ENCODE measurements around the gene CELA2A. TPM values are rescaled to one million over a fixed set of nuclear protein-coding genes. Genes with fewer than 3 reads are reported as not detected.
"Not testable (repeated sequence)": the region's sequence is repeated elsewhere in the genome, so short reads cannot be mapped to it uniquely, and the experiment has no call there.

Gene CELA2A
- polyA plus RNA-seq, 3 donors from 2014 or later, result not detected

- no peak for DNase-seq
- H3K27me3 Mint-ChIP-seq (ENCODE audit: low read depth in 3 of 3), result peaks cover 38 to 71% (median 53%) of the 10 kb centered on the region in 3 donors
- H3K4me3 Mint-ChIP-seq, result no peak overlapping the region
- H3K4me1 Mint-ChIP-seq, result peaks cover 59% of the 10 kb centered on the region in 2 donors
- peaks cover 9 to 38% (median 11%) of the 10 kb centered on the region in 3 donors for H3K36me3 Mint-ChIP-seq
- no peaks in the 10 kb centered on the region for H3K9me3 Mint-ChIP-seq
- H3K27ac Mint-ChIP-seq, result peak overlapping the region in 2 of 6 donors; percentile 82 to 91
Measured at GRCh38 chr1:15428815-15429435, 27.6 kb upstream of the CELA2A start.

GRCh38 chr1:15429701-15430149 lies 26.8 kb upstream of the CELA2A start:
- Mint-ChIP-seq H3K4me3 (no peak overlapping the region), H3K4me1 (peaks cover 55 to 57% of the 10 kb centered on the region in 2 donors), H3K9me3 (no peaks in the 10 kb centered on the region), H3K27ac (peak overlapping the region; percentile 60 to 89 (median 82)), H3K36me3 (peaks cover 9 to 31% (median 11%) of the 10 kb centered on the region in 3 donors), H3K27me3 (ENCODE audit: low read depth in 3 of 3) (peaks cover 34 to 68% (median 54%) of the 10 kb centered on the region in 3 donors)
- no peak for DNase-seq

GRCh38 chr1:15430787-15431570 lies 25.6 kb upstream of the CELA2A start:
- peak overlapping the region; percentile 60 to 89 (median 84) for H3K27ac Mint-ChIP-seq
- H3K27me3 Mint-ChIP-seq (ENCODE audit: low read depth in 3 of 3), result peaks cover 37 to 62% (median 52%) of the 10 kb centered on the region in 3 donors
- H3K36me3 Mint-ChIP-seq, result peaks cover 8 to 25% (median 11%) of the 10 kb centered on the region in 3 donors
- H3K9me3 Mint-ChIP-seq, result no peaks in the 10 kb centered on the region
- H3K4me1 Mint-ChIP-seq, result peaks cover 54 to 58% of the 10 kb centered on the region in 2 donors
- peak overlapping the region in 1 of 5 donors; percentile 3 for H3K4me3 Mint-ChIP-seq
- DNase-seq, result peak; percentile 73 to 78 (median 77)

DNA sequence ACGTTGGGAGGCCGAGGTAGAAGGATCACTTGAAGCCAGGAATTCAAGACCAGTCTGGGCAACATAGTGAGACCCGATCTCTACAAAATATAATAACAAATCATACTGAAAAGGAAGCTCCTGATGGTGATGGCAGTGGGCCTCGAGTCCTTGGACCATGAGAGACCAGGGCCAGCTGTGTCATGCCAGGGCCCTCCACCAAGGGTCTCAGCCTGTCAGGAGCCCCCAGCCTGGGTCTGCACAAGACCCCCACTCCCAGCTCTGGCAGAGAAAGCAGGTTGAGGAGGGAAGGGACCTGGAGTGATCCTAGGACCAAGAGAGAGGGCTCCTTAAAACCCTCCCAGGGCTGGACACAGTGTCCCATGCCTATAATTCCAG lies 25.0 kb upstream of the CELA2A start:
- H3K36me3 Mint-ChIP-seq, result peaks cover 2 to 19% (median 5%) of the 10 kb centered on the region in 3 donors
- peak overlapping the region; percentile 60 to 89 (median 84) for H3K27ac Mint-ChIP-seq
- H3K9me3 Mint-ChIP-seq, result no peaks in the 10 kb centered on the region
- H3K27me3 Mint-ChIP-seq (ENCODE audit: low read depth in 3 of 3), result peaks cover 34 to 57% (median 48%) of the 10 kb centered on the region in 3 donors
- DNase-seq, result no peak
- H3K4me1 Mint-ChIP-seq, result peaks cover 50 to 53% of the 10 kb centered on the region in 2 donors
- H3K4me3 Mint-ChIP-seq, result no peak overlapping the region

DNA sequence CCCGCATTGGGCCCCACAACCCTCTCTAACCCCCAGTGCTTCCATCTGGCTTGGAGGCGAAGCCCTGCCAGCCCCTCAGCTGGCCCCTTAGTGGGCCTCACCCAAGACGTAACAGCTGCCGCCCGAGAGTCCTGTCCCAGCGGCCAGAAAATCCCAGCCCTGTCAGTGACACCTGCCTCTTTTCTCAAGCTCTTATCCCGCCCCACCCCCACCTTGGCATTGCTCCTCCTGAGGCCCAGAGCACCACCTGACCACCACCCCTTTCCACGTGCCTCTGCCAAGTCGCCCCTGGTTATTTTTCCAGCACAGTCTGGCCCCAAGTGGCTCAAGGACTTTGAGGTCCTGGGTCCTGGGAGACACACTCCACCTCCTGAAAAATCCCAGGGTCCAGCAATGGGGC lies 24.2 kb upstream of the CELA2A start:
- H3K27ac Mint-ChIP-seq, result peak overlapping the region; percentile 56 to 92 (median 79)
- peaks cover 46 to 50% of the 10 kb centered on the region in 2 donors for H3K4me1 Mint-ChIP-seq
- no peaks in the 10 kb centered on the region for H3K9me3 Mint-ChIP-seq
- no peak for DNase-seq
- H3K36me3 Mint-ChIP-seq, result peaks cover 0 to 18% (median 3%) of the 10 kb centered on the region in 3 donors
- H3K4me3 Mint-ChIP-seq, result no peak overlapping the region
- H3K27me3 Mint-ChIP-seq (ENCODE audit: low read depth in 3 of 3), result peaks cover 33 to 54% (median 50%) of the 10 kb centered on the region in 3 donors

DNA sequence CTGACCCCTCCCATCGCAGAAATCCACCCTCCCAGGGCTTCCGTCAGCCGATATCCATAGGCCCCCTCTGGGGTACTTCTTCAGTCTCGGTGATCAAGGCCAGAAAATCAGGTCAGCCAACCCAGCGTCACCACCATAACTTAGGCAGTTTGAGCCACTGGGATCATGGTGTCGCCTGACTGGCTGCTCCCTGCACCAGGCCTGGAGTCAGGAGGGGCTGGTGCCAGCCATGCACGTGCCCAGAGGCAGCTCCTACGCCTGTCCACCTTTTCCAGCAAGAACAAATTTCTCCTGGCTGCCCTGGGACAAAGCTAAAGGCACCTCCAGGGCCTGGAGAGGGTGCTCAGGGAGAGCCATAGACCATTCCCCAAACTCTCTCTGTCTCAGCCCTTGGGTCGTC lies 23.1 kb upstream of the CELA2A start:
- Mint-ChIP-seq H3K4me3 (no peak overlapping the region), H3K36me3 (peaks cover 0 to 9% (median 3%) of the 10 kb centered on the region in 3 donors), H3K27me3 (ENCODE audit: low read depth in 3 of 3) (peaks cover 28 to 49% (median 44%) of the 10 kb centered on the region in 3 donors), H3K4me1 (peaks cover 43% of the 10 kb centered on the region in 2 donors), H3K9me3 (no peaks in the 10 kb centered on the region), H3K27ac (peak overlapping the region; percentile 31 to 89 (median 51))
- DNase-seq, result no peak

GRCh38 chr1:15434739-15435138 lies 21.8 kb upstream of the CELA2A start:
- not testable (repeated sequence) for DNase-seq, H3K9me3 Mint-ChIP-seq, H3K36me3 Mint-ChIP-seq
- Mint-ChIP-seq H3K27me3 (ENCODE audit: low read depth in 3 of 3) (peaks cover 28 to 54% (median 37%) of the 10 kb centered on the region in 3 donors), H3K4me1 (peaks cover 42% of the 10 kb centered on the region in 2 donors), H3K4me3 (peak overlapping the region in 3 of 5 donors; percentile 30 to 62 (median 36)), H3K27ac (peak overlapping the region; percentile 12 to 88 (median 72))

- Mint-ChIP-seq H3K4me1 (peaks cover 34 to 40% of the 10 kb centered on the region in 2 donors), H3K36me3 (no peaks in the 10 kb centered on the region), H3K27me3 (ENCODE audit: low read depth in 3 of 3) (peaks cover 25 to 51% (median 31%) of the 10 kb centered on the region in 3 donors), H3K27ac (peak overlapping the region in 5 of 6 donors; percentile 12 to 84 (median 72)), H3K4me3 (no peak overlapping the region), H3K9me3 (no peaks in the 10 kb centered on the region)
- DNase-seq, result no peak
Measured at GRCh38 chr1:15435239-15436077, 21.1 kb upstream of the CELA2A start.

DNA sequence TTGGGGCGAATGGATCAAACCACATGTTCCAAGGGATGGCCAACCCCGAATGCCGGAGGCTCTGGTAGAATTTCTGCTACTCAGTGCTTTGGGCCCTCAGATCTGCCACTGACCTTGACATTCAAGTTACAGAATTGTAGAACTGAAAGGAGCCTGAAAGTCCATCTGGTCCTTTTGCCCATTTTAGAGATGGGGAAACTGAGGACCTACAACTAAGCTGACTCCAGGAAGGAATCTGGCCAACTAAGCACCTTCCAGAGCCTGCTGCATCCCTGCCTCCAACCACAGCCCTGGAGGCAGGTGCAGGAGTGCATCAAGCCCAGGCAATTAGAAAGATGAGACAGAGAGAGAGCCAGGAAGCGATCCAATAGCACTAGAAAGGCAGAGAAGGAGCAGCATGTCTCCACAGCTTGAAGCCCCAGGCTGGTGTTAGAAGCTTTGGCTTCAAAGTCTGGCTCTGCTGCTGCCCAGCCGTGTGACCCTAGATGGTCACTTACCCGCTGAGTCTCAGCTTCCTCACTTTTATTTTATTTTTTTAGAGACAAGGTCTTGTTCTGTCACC lies 19.6 kb upstream of the CELA2A start:
- no peaks in the 10 kb centered on the region for H3K36me3 Mint-ChIP-seq
- no peak overlapping the region for H3K4me3 Mint-ChIP-seq
- peaks cover 14 to 41% (median 20%) of the 10 kb centered on the region in 3 donors for H3K27me3 Mint-ChIP-seq (ENCODE audit: low read depth in 3 of 3)
- no peaks in the 10 kb centered on the region for H3K9me3 Mint-ChIP-seq
- H3K4me1 Mint-ChIP-seq, result peaks cover 34 to 37% of the 10 kb centered on the region in 2 donors
- no peak for DNase-seq
- peak overlapping the region in 2 of 6 donors; percentile 49 to 83 for H3K27ac Mint-ChIP-seq

DNA sequence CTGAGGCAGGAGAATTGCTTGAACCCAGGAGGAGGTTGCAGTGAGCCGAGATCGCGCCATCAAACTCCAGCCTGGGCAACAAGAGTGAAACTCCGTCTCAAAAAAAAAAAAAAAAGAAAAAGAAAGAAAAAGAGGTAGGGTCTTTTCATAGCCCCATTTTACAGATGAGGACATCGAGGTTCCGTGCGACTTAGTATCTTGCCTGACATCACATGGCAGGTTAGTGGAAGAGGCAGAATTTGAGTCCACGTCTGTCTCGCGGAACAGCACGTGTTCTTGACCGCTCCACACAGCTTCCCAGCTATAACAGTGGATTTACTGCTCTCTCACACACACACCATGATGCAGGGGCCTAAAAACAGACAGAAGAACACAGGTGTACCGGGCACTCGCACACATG lies 17.2 kb upstream of the CELA2A start:
- Mint-ChIP-seq H3K9me3 (no peaks in the 10 kb centered on the region), H3K4me1 (peaks cover 17 to 22% of the 10 kb centered on the region in 2 donors), H3K36me3 (peaks cover 0 to 4% (median 0%) of the 10 kb centered on the region in 3 donors), H3K27me3 (ENCODE audit: low read depth in 3 of 3) (peaks cover 9 to 35% (median 14%) of the 10 kb centered on the region in 3 donors), H3K4me3 (no peak overlapping the region), H3K27ac (no peak overlapping the region)
- DNase-seq, result no peak

DNA sequence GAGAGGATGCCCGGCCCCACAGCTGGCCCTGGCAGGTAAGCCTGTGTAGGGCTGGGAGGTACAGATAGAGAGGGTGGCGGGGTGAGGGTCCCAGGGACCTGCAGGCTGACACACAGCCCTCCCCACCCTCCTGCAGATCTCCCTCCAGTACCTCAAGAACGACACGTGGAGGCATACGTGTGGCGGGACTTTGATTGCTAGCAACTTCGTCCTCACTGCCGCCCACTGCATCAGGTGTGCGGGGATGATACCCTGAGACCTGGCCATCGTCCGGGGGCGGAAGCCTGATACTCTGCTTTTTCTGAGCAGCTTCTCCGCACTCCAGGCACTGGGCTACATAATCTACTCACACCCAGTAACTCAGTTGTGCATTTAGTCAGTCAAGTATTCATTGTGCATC lies 16.2 kb upstream of the CELA2A start:
- Mint-ChIP-seq H3K4me1 (peaks cover 14 to 18% of the 10 kb centered on the region in 2 donors), H3K27me3 (ENCODE audit: low read depth in 3 of 3) (peaks cover 9 to 28% (median 13%) of the 10 kb centered on the region in 3 donors), H3K36me3 (peaks cover 0 to 8% (median 0%) of the 10 kb centered on the region in 3 donors), H3K9me3 (no peaks in the 10 kb centered on the region), H3K4me3 (no peak overlapping the region), H3K27ac (no peak overlapping the region)
- DNase-seq, result no peak

DNA sequence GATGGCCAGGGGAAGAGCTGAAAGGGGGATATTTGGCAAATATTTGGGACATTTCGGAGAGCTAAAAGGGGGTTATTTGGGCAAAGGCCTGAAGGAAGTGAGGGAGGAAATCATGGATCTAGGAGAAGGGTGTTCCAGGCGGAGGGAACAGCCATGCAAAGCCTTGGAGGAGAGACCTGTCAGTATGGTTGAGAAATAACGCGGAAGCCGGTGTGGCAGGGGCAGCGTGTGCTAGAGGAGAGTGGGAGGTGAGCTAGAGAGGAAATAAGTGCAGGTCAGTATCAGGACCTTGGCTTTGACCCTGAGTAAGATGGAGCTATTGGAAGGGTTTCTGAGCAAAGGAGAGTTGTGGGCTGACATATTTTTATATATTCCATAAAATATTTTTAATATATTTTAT lies 15.3 kb upstream of the CELA2A start:
- DNase-seq, result no peak
- Mint-ChIP-seq H3K4me3 (no peak overlapping the region), H3K27me3 (ENCODE audit: low read depth in 3 of 3) (peaks cover 10 to 28% (median 17%) of the 10 kb centered on the region in 3 donors), H3K9me3 (no peaks in the 10 kb centered on the region), H3K4me1 (peaks cover 16 to 22% of the 10 kb centered on the region in 2 donors), H3K27ac (no peak overlapping the region), H3K36me3 (peaks cover 0 to 8% (median 0%) of the 10 kb centered on the region in 3 donors)

DNA sequence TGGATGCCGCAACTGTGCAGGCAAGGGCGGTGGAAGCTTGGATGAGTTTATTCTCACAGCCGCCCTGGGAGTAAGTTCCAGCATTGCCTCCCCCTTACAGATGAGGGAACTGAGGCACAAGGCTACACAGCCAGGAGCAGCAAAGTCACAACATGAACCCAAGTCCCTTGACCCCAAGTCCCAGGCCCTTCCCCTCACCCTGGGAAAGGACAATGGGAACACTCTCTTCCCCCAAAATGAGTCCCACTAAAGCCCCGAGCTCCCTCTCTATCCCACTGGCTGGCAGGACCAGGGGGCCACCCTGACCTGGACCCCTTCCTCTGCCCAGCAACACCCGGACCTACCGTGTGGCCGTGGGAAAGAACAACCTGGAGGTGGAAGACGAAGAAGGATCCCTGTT lies 14.4 kb upstream of the CELA2A start:
- Mint-ChIP-seq H3K4me3 (no peak overlapping the region), H3K9me3 (no peaks in the 10 kb centered on the region), H3K27me3 (ENCODE audit: low read depth in 3 of 3) (peaks cover 12 to 23% (median 19%) of the 10 kb centered on the region in 3 donors), H3K36me3 (peaks cover 0 to 8% (median 0%) of the 10 kb centered on the region in 3 donors), H3K27ac (no peak overlapping the region), H3K4me1 (peaks cover 16 to 18% of the 10 kb centered on the region in 2 donors)
- no peak for DNase-seq

Measured in immature natural killer cell (primary cell).